Caco-2 (cell line): ENCODE results near the gene TP63. TPM values are rescaled to one million over a fixed set of nuclear protein-coding genes. Genes with fewer than 3 reads are reported as not detected.

Experiments
- BruUV-seq: library from RNA; stranded (reverse); fragments of 400-500 nt; replicated peaks from 2 replicates; lab custom pipeline; 2021; lab: Mats Ljungman, UMichigan
- CTCF ChIA-PET: fragments of 300-600 bp; sonication (Branson Sonifier 250); formaldehyde crosslinking; loops from one replicate; lab custom pipeline; 2022; ENCODE audit warnings: antibody characterized with exemption; lab: Charles Lee
- POLR2A ChIA-PET: fragments of 300-600 bp; sonication (Branson Sonifier 250); formaldehyde crosslinking; loops from one replicate; lab custom pipeline; 2022; ENCODE audit warnings: antibody characterized with exemption; lab: Charles Lee
- DNase-seq, 2 experiments: peaks; one replicate each; pipeline versions ENCODE4 v3.0.0 to v3.0.0-alpha.2; 2020 to 2022
- H3K27me3 ChIP-seq: replicated peaks from 2 replicates; pipeline ENCODE4 v1.6.0; 2011; ENCODE audit warnings: low read length; ENCODE audit not compliant: control insufficient read depth, insufficient read depth
- H3K36me3 ChIP-seq: 2 replicates; pipeline ENCODE4 v1.5.1; 2011; ENCODE audit warnings: low read length; ENCODE audit not compliant: control insufficient read depth, insufficient read depth
- H3K4me1 ChIP-seq: fragments of 250-450 bp; sonication (Bioruptor Pico); 2 replicates; pipeline ENCODE4 v1.5.1; 2020; ENCODE audit warnings: mild to moderate bottlenecking
- H3K4me3 ChIP-seq: 2 replicates; pipeline ENCODE4 v1.5.1; 2011; ENCODE audit warnings: low read depth, mild to moderate bottlenecking, control low read depth, low read length
- H3K9me3 ChIP-seq: fragments of 250-450 bp; sonication (Bioruptor Pico); 2 replicates; pipeline ENCODE4 v1.5.1; 2020; ENCODE audit warnings: mild to moderate bottlenecking, moderate library complexity
- H3K27ac Mint-ChIP-seq: one replicate; pipeline ENCODE4 v1.8.0; 2022; ENCODE audit warnings: mixed read lengths; ENCODE audit not compliant: unreplicated experiment
- H3K27me3 Mint-ChIP-seq: one replicate; pipeline ENCODE4 v1.8.0; 2022; ENCODE audit warnings: mixed read lengths; ENCODE audit not compliant: insufficient read depth, unreplicated experiment
- H3K36me3 Mint-ChIP-seq: one replicate; pipeline ENCODE4 v1.8.0; 2022; ENCODE audit warnings: mild to moderate bottlenecking, mixed read lengths; ENCODE audit not compliant: insufficient read depth, unreplicated experiment
- H3K4me1 Mint-ChIP-seq: one replicate; pipeline ENCODE4 v1.8.0; 2022; ENCODE audit warnings: low read depth, mixed read lengths; ENCODE audit not compliant: unreplicated experiment
- H3K4me3 Mint-ChIP-seq: one replicate; pipeline ENCODE4 v1.8.0; 2022; ENCODE audit warnings: mild to moderate bottlenecking, moderate library complexity, mixed read lengths; ENCODE audit not compliant: unreplicated experiment
- H3K9me3 Mint-ChIP-seq: one replicate; pipeline ENCODE4 v1.8.0; 2022; ENCODE audit warnings: mixed read lengths; ENCODE audit not compliant: unreplicated experiment
- intact Hi-C: fragments of 100-400 bp; cut with micrococcal nuclease; formaldehyde crosslinking; loops from one replicate; pipeline ENCODE4 v1.10.0; 2022; ENCODE audit not compliant: unreplicated experiment
- total RNA-seq: library from RNA; stranded (reverse); gene quantifications from 2 replicates; pipeline ENCODE4 v1.2.3, GENCODE V29; 2022
- TF ChIP-seq, protein P1 (sequence below), 2 experiments: fragments of 200-600 bp in 1 of 2; IDR thresholded peaks; 1 replicate in 1 of 2; 2 replicates in 1 of 2; pipeline versions ENCODE4 v1.5.1 to v1.8.0; 2011 to 2022; ENCODE audit warnings: antibody characterized with exemption in 1 of 2, control low read depth in 1 of 2, inconsistent platforms in 1 of 2, low read depth in 1 of 2, low read length in 1 of 2, mild to moderate bottlenecking in 1 of 2, moderate library complexity in 1 of 2; ENCODE audit not compliant: insufficient read depth in 1 of 2, severe bottlenecking in 1 of 2, unreplicated experiment in 1 of 2

The TP63 gene
- total RNA-seq, 1 experiment from 2014 or later, result 1.2 TPM

DNA sequence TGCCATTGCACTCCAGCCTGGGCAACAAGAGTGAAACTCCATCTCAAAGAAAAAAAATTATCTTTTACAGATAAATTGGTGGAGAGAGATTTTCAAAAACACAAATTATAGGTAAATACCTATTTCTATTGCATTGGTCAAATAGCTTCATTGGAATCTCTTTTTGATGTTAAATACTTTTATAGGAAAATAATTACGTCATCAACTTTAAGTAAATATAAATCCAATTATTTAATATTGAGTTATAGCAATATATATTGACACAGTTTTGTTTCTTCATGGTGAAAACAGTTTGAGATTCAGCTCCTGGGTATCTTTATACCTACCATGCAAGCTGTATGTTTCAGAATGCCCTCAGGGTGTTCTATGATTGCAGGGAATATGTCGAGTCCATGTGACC, 172.1 kb downstream of the TP63 start:
- TF ChIP-seq, protein P1, sequence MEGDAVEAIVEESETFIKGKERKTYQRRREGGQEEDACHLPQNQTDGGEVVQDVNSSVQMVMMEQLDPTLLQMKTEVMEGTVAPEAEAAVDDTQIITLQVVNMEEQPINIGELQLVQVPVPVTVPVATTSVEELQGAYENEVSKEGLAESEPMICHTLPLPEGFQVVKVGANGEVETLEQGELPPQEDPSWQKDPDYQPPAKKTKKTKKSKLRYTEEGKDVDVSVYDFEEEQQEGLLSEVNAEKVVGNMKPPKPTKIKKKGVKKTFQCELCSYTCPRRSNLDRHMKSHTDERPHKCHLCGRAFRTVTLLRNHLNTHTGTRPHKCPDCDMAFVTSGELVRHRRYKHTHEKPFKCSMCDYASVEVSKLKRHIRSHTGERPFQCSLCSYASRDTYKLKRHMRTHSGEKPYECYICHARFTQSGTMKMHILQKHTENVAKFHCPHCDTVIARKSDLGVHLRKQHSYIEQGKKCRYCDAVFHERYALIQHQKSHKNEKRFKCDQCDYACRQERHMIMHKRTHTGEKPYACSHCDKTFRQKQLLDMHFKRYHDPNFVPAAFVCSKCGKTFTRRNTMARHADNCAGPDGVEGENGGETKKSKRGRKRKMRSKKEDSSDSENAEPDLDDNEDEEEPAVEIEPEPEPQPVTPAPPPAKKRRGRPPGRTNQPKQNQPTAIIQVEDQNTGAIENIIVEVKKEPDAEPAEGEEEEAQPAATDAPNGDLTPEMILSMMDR (IDR thresholded peaks at IDR 0.05; ENCODE audit: insufficient read depth in 1 of 2, low read depth in 1 of 2, low read length in 1 of 2, severe bottlenecking in 1 of 2, unreplicated experiment in 1 of 2), result no peak
- DNase-seq, result no peak
- intact Hi-C loops, result no loop called here
- Histone ChIP-seq H3K9me3 (no peaks in the 10 kb centered on the region), H3K4me1 (peaks cover 7% of the 10 kb centered on the region), H3K36me3 (no peaks in the 10 kb centered on the region), H3K4me3 (no peak overlapping the region), H3K27me3 (no peaks in the 10 kb centered on the region)
- Mint-ChIP-seq H3K36me3 (no peaks in the 10 kb centered on the region), H3K9me3 (no peaks in the 10 kb centered on the region), H3K4me1 (peaks cover 10% of the 10 kb centered on the region), H3K4me3 (no peak overlapping the region), H3K27ac (no peak overlapping the region), H3K27me3 (no peaks in the 10 kb centered on the region)
- ChIA-PET CTCF (no interaction called here), POLR2A (no interaction called here)
- BruUV-seq, result no TSS peak

DNA sequence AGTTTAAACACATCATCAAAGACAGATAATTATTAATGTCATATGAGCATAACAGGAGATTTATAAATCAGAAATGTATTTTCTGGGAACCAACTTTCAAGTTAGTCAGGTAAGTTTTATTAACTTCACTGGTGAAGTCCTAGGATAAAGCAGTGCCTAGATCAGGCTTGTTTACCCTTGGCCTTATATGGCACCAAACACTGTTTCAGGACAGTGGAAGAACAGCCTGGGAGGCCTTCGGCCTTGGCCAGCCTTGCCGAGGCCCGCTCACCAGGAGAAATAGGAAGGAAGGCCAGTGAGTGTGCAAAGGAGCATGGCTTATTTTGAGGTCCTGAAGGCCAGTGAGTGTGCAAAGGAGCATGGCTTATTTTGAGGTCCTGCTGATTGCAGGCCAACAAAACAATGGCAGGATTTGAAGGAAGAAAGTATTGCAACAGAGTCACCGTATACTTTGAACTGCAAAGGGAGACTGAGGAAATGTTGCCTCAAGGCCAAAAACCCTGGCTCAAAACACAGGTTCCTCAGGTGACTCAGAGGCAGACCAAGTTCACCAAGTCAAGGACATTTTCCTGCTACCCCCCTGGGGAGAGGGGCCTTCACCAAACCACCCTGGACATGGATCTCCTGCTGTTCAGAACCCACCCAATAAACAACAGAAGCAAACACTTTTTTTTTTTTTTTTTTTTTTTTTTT, 174.3 kb downstream of the TP63 start:
- peaks cover 10% of the 10 kb centered on the region for H3K4me1 Mint-ChIP-seq
- no peaks in the 10 kb centered on the region for H3K27me3 Mint-ChIP-seq
- BruUV-seq, result no TSS peak
- intact Hi-C loops, result loop anchor here (2.0 kb wide), 1 partner anchor 33 kb away; no protein-coding TSS in a partner anchor
- ChIA-PET POLR2A (no interaction called here), CTCF (interaction anchor here (1.3 kb wide), 1 partner anchor 533 kb away, joined by 3 read pairs; no protein-coding TSS in a partner anchor)
- TF ChIP-seq, protein P1 (IDR thresholded peaks at IDR 0.05; ENCODE audit: insufficient read depth in 1 of 2, low read depth in 1 of 2, low read length in 1 of 2, severe bottlenecking in 1 of 2, unreplicated experiment in 1 of 2), result no peak
- H3K36me3 ChIP-seq, result no peaks in the 10 kb centered on the region
- no peaks in the 10 kb centered on the region for H3K9me3 Mint-ChIP-seq
- H3K9me3 ChIP-seq, result no peaks in the 10 kb centered on the region
- H3K36me3 Mint-ChIP-seq, result no peaks in the 10 kb centered on the region
- no peaks in the 10 kb centered on the region for H3K27me3 ChIP-seq
- peaks cover 7% of the 10 kb centered on the region for H3K4me1 ChIP-seq
- H3K4me3 Mint-ChIP-seq, result no peak overlapping the region
- H3K27ac Mint-ChIP-seq, result peak overlapping the region; percentile 56
- DNase-seq, result no peak
- no peak overlapping the region for H3K4me3 ChIP-seq

DNA sequence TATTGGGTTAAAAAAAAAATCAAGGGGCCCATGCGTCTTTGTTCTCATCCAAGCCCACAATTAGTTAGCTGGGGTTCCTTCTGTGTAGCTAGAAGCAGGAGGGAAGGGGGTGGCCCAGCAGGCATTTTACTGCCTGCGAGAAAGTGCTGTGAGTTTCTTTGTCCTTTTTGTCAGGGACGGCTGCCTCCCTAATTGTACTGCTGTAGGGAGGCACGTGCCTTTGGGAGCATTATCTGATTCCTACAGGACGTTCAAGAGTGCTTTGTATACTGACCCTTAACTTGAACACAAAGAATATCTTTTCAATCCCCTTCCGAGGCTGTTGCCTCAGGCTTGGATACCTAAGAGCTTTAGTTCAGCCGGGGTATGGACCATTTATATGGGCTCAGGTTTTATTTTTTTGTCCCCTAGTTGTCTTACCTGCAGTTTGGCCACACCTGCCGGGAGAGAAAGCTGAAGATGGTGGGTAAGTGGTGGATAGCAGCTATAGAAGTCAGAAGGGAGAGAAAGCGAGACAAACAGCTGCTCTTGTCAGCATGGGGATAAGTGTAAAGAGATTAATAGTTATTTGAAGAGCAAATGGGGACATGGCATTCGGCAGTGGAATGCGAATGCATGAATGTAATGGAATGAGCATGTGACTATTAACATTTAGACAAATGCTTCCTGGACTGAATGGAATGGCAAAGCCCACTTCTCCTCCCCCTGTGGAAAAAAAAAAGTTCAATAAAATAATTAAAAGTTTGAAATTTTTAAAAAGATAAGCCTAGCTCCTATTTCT, 175.2 kb downstream of the TP63 start:
- Mint-ChIP-seq H3K4me1 (peaks cover 10% of the 10 kb centered on the region), H3K36me3 (no peaks in the 10 kb centered on the region), H3K9me3 (no peaks in the 10 kb centered on the region), H3K4me3 (no peak overlapping the region), H3K27ac (peak overlapping the region; percentile 56), H3K27me3 (no peaks in the 10 kb centered on the region)
- H3K9me3 ChIP-seq, result no peaks in the 10 kb centered on the region
- peaks cover 7% of the 10 kb centered on the region for H3K4me1 ChIP-seq
- CTCF ChIA-PET, result interaction anchor here (1.2 to 1.3 kb wide), 2 partner anchors 142 to 534 kb away, joined by 3 read pairs; no protein-coding TSS in a partner anchor
- BruUV-seq, result no TSS peak
- no peaks in the 10 kb centered on the region for H3K36me3 ChIP-seq
- peak in 1 of 2 experiments; percentile 32 for DNase-seq
- no peak overlapping the region for H3K4me3 ChIP-seq
- TF ChIP-seq, protein P1 (IDR thresholded peaks at IDR 0.05; ENCODE audit: insufficient read depth in 1 of 2, low read depth in 1 of 2, low read length in 1 of 2, severe bottlenecking in 1 of 2, unreplicated experiment in 1 of 2), result no peak
- POLR2A ChIA-PET, result no interaction called here
- no peaks in the 10 kb centered on the region for H3K27me3 ChIP-seq
- intact Hi-C loops, result loop anchor here (2.0 kb wide), 1 partner anchor 34 kb away; no protein-coding TSS in a partner anchor
